Activated CD8-positive, alpha-beta T cell treated with anti-CD3 and anti-CD28 coated beads for 36 hours (primary cell): ENCODE data around the gene HAUS7. TPM values are rescaled to one million over a fixed set of nuclear protein-coding genes. Genes with fewer than 3 reads are reported as not detected.

Experiments
- ATAC-seq: fragments of 200-7000 bp; cut with Tn5 transposase; one replicate; pipeline ENCODE4 v1.10.0; 2021; ENCODE audit warnings: mild to moderate bottlenecking, moderate library complexity
- CTCF ChIA-PET: fragments of 350-600 bp; sonication (Branson Sonifier 250); formaldehyde crosslinking; loops from one replicate; lab custom pipeline; 2021; ENCODE audit warnings: antibody characterized with exemption; lab: Charles Lee
- POLR2A ChIA-PET: fragments of 350-600 bp; sonication (Branson Sonifier 250); formaldehyde crosslinking; loops from one replicate; lab custom pipeline; 2021; ENCODE audit warnings: antibody characterized with exemption; lab: Charles Lee
- DNase-seq: peaks from one replicate; pipeline ENCODE4 v3.0.0-alpha.2; 2020
- H3K27ac Mint-ChIP-seq: one replicate; pipeline ENCODE4 v1.8.0; 2021; ENCODE audit warnings: mild to moderate bottlenecking, mixed read lengths
- H3K27me3 Mint-ChIP-seq: one replicate; pipeline ENCODE4 v1.8.0; 2021; ENCODE audit warnings: mixed read lengths
- H3K36me3 Mint-ChIP-seq: one replicate; pipeline ENCODE4 v1.8.0; 2021; ENCODE audit warnings: low read depth, mixed read lengths
- H3K4me1 Mint-ChIP-seq: one replicate; pipeline ENCODE4 v1.8.0; 2021; ENCODE audit warnings: low read depth, mixed read lengths
- H3K4me3 Mint-ChIP-seq: one replicate; pipeline ENCODE4 v1.8.0; 2021; ENCODE audit warnings: mild to moderate bottlenecking, moderate library complexity, mixed read lengths
- H3K9me3 Mint-ChIP-seq: one replicate; pipeline ENCODE4 v1.8.0; 2021; ENCODE audit warnings: mixed read lengths
- CTCF ChIP-seq: fragments of 200-600 bp; IDR thresholded peaks from one replicate; pipeline ENCODE4 v1.8.0; 2022; ENCODE audit warnings: antibody characterized with exemption, mild to moderate bottlenecking
- intact Hi-C: fragments of 100-400 bp; cut with micrococcal nuclease; formaldehyde crosslinking; loops from one replicate; pipeline ENCODE4 v1.10.0; 2022
- total RNA-seq, 2 experiments: library from RNA; stranded (reverse); gene quantifications; one replicate each; pipeline ENCODE4 v1.2.3, GENCODE V29; 2021

Gene HAUS7
- total RNA-seq, 2 experiments from 2014 or later: 47.2 to 58.8 TPM

- peaks cover 3% of the 10 kb centered on the region for H3K36me3 Mint-ChIP-seq
- H3K27ac Mint-ChIP-seq: no peak overlapping the region
- no peaks in the 10 kb centered on the region for H3K9me3 Mint-ChIP-seq
- H3K4me1 Mint-ChIP-seq: no peaks in the 10 kb centered on the region
- CTCF ChIA-PET: interaction anchor here (1.4 to 2.6 kb wide), 2 partner anchors 22 to 47 kb away, joined by 3 to 18 read pairs; no protein-coding TSS in a partner anchor
- TF ChIP-seq CTCF: no peak
- intact Hi-C loops: no loop called here
- H3K27me3 Mint-ChIP-seq: no peaks in the 10 kb centered on the region
- POLR2A ChIA-PET: interaction anchor here (0.8 kb wide), 1 partner anchor 10 kb away, joined by 3 read pairs; the partner anchor contains the start of gene HAUS7
- DNase-seq (no peak), ATAC-seq (no peak)
- H3K4me3 Mint-ChIP-seq: no peak overlapping the region
These were observed 10.4 kb downstream of the HAUS7 start for GRCh38 chrX:153459986-153460385.

- peaks cover 3% of the 10 kb centered on the region for H3K36me3 Mint-ChIP-seq
- DNase-seq (no peak), ATAC-seq (no peak)
- CTCF ChIA-PET: interaction anchor here (1.0 kb wide), 1 partner anchor 209 kb away, joined by 3 read pairs; no protein-coding TSS in a partner anchor
- H3K4me1 Mint-ChIP-seq: no peaks in the 10 kb centered on the region
- no peak overlapping the region for H3K27ac Mint-ChIP-seq
- intact Hi-C loops: no loop called here
- no peaks in the 10 kb centered on the region for H3K9me3 Mint-ChIP-seq
- H3K27me3 Mint-ChIP-seq: no peaks in the 10 kb centered on the region
- POLR2A ChIA-PET: no interaction called here
- no peak overlapping the region for H3K4me3 Mint-ChIP-seq
- no peak for TF ChIP-seq CTCF
These were observed 11.9 kb downstream of the HAUS7 start for GRCh38 chrX:153458476-153458875.

- intact Hi-C loops: no loop called here
- ChIA-PET POLR2A (no interaction called here), CTCF (interaction anchor here (1.0 to 1.2 kb wide), 2 partner anchors 13 to 210 kb away, joined by 3 read pairs; partner anchors contain the start of gene HAUS7)
- Mint-ChIP-seq H3K27me3 (no peaks in the 10 kb centered on the region), H3K4me1 (no peaks in the 10 kb centered on the region), H3K27ac (no peak overlapping the region), H3K4me3 (no peak overlapping the region), H3K36me3 (peaks cover 3% of the 10 kb centered on the region), H3K9me3 (no peaks in the 10 kb centered on the region)
- TF ChIP-seq CTCF: no peak
- ATAC-seq (no peak), DNase-seq (no peak)
These were observed 12.4 kb downstream of the HAUS7 start for GRCh38 chrX:153457827-153458466.

GRCh38 chrX:153457136-153457825, 13.1 kb downstream of the HAUS7 start:
- intact Hi-C loops: no loop called here
- Mint-ChIP-seq H3K27me3 (no peaks in the 10 kb centered on the region), H3K27ac (no peak overlapping the region), H3K36me3 (peaks cover 3% of the 10 kb centered on the region), H3K9me3 (no peaks in the 10 kb centered on the region), H3K4me3 (no peak overlapping the region), H3K4me1 (no peaks in the 10 kb centered on the region)
- ChIA-PET CTCF (interaction anchor here (1.2 kb wide), 1 partner anchor 13 kb away, joined by 3 read pairs; the partner anchor contains the start of gene HAUS7), POLR2A (interaction anchor here (1.1 kb wide), 1 partner anchor 10 kb away, joined by 3 read pairs; no protein-coding TSS in a partner anchor)
- DNase-seq: no peak
- TF ChIP-seq CTCF: no peak
- ATAC-seq: no peak

- CTCF ChIA-PET: no interaction called here
- Mint-ChIP-seq H3K27me3 (no peaks in the 10 kb centered on the region), H3K36me3 (peaks cover 3% of the 10 kb centered on the region), H3K27ac (no peak overlapping the region), H3K4me3 (no peak overlapping the region), H3K9me3 (no peaks in the 10 kb centered on the region), H3K4me1 (no peaks in the 10 kb centered on the region)
- POLR2A ChIA-PET: interaction anchor here (1.1 kb wide), 1 partner anchor 11 kb away, joined by 3 read pairs; no protein-coding TSS in a partner anchor
- no peak for TF ChIP-seq CTCF
- intact Hi-C loops: no loop called here
- no peak for ATAC-seq
- DNase-seq: no peak
These were observed 13.7 kb downstream of the HAUS7 start for GRCh38 chrX:153456704-153457103.
